Skeletal muscle tissue (tissue), 4 donors: ENCODE results near the gene PLA2G12A. TPM values are rescaled to one million over a fixed set of nuclear protein-coding genes. Genes with fewer than 3 reads are reported as not detected.
A peak's percentile ranks its signal among the peaks of the same experiment; 100 is the strongest.

ENCODE experiments used
- H3K27ac ChIP-seq: one replicate; pipeline ENCODE4 v1.7.0; 2013; ENCODE audit warnings: mild to moderate bottlenecking, low read depth, low read length, inconsistent platforms
- H3K27me3 ChIP-seq, 3 donors: one replicate each; pipeline ENCODE4 v1.7.0; 2013; ENCODE audit warnings: low read length in 3 of 3; ENCODE audit not compliant: control insufficient read depth in 3 of 3, insufficient read depth in 3 of 3
- H3K36me3 ChIP-seq, 3 donors: one replicate each; pipeline ENCODE4 v1.7.0; 2013; ENCODE audit warnings: low read length in 3 of 3; ENCODE audit not compliant: control insufficient read depth in 3 of 3, insufficient read depth in 3 of 3
- H3K4me1 ChIP-seq, 3 donors: one replicate each; pipeline ENCODE4 v1.7.0; 2013; ENCODE audit warnings: low read length in 3 of 3, mild to moderate bottlenecking in 3 of 3; ENCODE audit not compliant: control insufficient read depth in 3 of 3, insufficient read depth in 3 of 3
- H3K4me3 ChIP-seq, 3 donors: one replicate each; pipeline ENCODE4 v1.7.0; 2013; ENCODE audit warnings: low read length in 3 of 3
- H3K9ac ChIP-seq, 3 donors: one replicate each; pipeline ENCODE4 v1.7.0; 2013; ENCODE audit warnings: low read length in 3 of 3, mild to moderate bottlenecking in 3 of 3, moderate library complexity in 2 of 3, low read depth in 1 of 3
- H3K9me3 ChIP-seq, 3 donors: one replicate each; pipeline ENCODE4 v1.7.0; 2013; ENCODE audit warnings: low read length in 3 of 3; ENCODE audit not compliant: control insufficient read depth in 3 of 3
- total RNA-seq: library from RNA; depleted of rRNA; stranded (reverse); fragments of >200 nt; gene quantifications from one replicate; pipeline ENCODE4 v1.2.3, GENCODE V29; 2014
- donor health status: Osteomylitis.

Gene PLA2G12A
- total RNA-seq, 1 donor from 2014 or later, result 5.2 TPM

GRCh38 chr4:109703664-109704361 is 26.1 kb downstream of the PLA2G12A start:
- Histone ChIP-seq H3K36me3 (peaks cover 0 to 5% (median 3%) of the 10 kb centered on the region in 3 donors), H3K4me1 (peaks cover 8 to 11% (median 9%) of the 10 kb centered on the region in 3 donors), H3K4me3 (peak overlapping the region; percentile 82 to 92 (median 92)), H3K27ac (peak overlapping the region; percentile 72), H3K9ac (peak overlapping the region; percentile 76 to 82 (median 78)), H3K9me3 (no peaks in the 10 kb centered on the region), H3K27me3 (no peaks in the 10 kb centered on the region)

DNA sequence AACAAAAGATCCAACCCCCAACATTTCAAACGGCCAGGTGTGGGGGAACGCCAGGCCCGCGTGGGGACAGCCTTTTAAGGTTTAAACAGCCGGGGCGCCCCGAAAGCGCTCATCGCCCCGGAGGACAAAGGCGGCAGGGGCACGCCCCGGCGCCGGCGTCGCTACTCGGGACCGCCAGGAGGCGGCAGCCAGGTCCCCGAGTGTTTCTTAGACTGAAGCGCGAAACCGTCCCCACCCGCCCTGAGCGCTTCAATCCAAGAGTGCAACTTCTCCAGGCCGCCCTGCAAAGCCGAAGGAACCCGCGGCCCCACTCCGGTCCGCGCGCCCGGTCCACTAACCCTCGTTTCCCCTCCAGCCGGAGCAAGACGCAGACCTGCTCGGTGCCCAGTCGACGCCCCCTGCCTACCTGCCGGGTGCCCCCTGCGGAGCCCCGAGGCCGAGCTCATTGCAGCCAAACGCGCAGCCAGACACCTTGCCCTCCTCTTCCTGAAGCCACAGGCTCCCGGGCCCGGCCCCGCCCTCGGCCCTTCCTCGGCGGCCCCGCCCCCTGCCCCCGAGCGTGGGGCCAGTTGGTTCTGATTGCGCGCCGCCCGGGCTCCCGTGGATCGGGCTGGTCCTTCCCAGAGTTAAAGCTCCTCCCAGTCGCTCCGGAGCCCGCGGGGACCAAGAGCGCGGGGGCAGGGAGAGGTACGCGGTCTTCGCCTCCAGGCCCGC is 26.8 kb downstream of the PLA2G12A start, which contains the start of gene CASP6:
Gene CASP6 (minus strand): TSS at position 496 of the 714 bp plus-strand sequence. CDS start 50 bp downstream, at position 446.
- H3K27ac ChIP-seq, result peak within 1 kb of the TSS; percentile 72
- peak within 1 kb of the TSS; percentile 76 to 86 (median 82) for H3K9ac ChIP-seq
- peak within 1 kb of the TSS; percentile 82 to 92 (median 92) for H3K4me3 ChIP-seq
- H3K27me3 ChIP-seq, result no peaks in the 10 kb centered on the region
- H3K36me3 ChIP-seq, result peaks cover 0 to 1% (median 1%) of the 10 kb centered on the region in 3 donors
- peaks cover 8 to 11% (median 9%) of the 10 kb centered on the region in 3 donors for H3K4me1 ChIP-seq
- H3K9me3 ChIP-seq, result no peaks in the 10 kb centered on the region

- H3K27ac ChIP-seq, result peak overlapping the region; percentile 72
- peak overlapping the region in 2 of 3 donors; percentile 76 to 82 for H3K9ac ChIP-seq
Observed at GRCh38 chr4:109701566-109702410, 28.1 kb downstream of the PLA2G12A start.

DNA sequence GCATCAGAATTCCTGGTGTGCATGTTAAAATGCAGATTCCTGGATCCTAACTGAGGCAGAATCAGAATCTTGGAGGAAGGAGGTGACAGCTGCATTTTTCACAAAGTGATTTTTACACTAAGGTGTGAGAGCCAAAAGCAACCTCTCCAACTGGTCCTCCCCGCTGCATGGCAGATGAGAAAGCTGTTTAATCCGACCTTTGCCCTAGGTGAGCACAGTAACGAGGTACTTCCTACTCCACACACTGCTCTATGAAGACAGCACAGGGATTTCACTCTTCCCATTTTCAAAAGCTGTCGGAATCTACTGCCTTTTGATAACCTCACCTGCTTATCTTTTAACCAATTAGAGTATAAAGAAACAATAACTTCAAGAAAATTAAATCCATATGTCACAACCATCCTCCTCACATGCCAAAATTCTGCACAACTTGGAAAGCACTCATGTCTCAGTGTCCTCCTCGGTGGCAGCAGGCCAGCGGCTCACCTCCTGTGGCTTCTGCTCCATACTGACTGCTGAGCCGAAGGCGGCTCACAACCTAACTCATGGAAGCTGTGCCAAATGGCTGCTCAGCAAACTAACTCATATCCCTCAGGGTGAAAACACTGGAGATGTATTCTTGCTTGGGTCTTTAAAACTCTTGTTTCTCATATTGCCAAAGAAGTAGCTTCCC is 30.2 kb downstream of the PLA2G12A start:
- no peak overlapping the region for H3K4me3 ChIP-seq
- H3K27me3 ChIP-seq, result no peaks in the 10 kb centered on the region
- peaks cover 8 to 11% (median 9%) of the 10 kb centered on the region in 3 donors for H3K4me1 ChIP-seq
- no peak overlapping the region for H3K27ac ChIP-seq
- no peak overlapping the region for H3K9ac ChIP-seq
- H3K36me3 ChIP-seq, result peaks cover 0 to 7% (median 0%) of the 10 kb centered on the region in 3 donors
- H3K9me3 ChIP-seq, result no peaks in the 10 kb centered on the region

More at GRCh38 chr4:109701566-109702410, 28.1 kb downstream of the PLA2G12A start:
- H3K4me1 ChIP-seq, result peaks cover 8 to 11% (median 9%) of the 10 kb centered on the region in 3 donors
- H3K36me3 ChIP-seq, result peaks cover 0 to 5% (median 0%) of the 10 kb centered on the region in 3 donors
- no peaks in the 10 kb centered on the region for H3K27me3 ChIP-seq
- peak overlapping the region; percentile 82 to 92 (median 92) for H3K4me3 ChIP-seq
- no peaks in the 10 kb centered on the region for H3K9me3 ChIP-seq

- Histone ChIP-seq H3K4me1 (peaks cover 6 to 9% (median 8%) of the 10 kb centered on the region in 3 donors), H3K27ac (no peak overlapping the region), H3K4me3 (no peak overlapping the region), H3K27me3 (no peaks in the 10 kb centered on the region), H3K9me3 (no peaks in the 10 kb centered on the region), H3K9ac (no peak overlapping the region), H3K36me3 (peaks cover 0 to 10% (median 4%) of the 10 kb centered on the region in 3 donors)
Observed at GRCh38 chr4:109698656-109699055, 31.2 kb downstream of the PLA2G12A start.

DNA sequence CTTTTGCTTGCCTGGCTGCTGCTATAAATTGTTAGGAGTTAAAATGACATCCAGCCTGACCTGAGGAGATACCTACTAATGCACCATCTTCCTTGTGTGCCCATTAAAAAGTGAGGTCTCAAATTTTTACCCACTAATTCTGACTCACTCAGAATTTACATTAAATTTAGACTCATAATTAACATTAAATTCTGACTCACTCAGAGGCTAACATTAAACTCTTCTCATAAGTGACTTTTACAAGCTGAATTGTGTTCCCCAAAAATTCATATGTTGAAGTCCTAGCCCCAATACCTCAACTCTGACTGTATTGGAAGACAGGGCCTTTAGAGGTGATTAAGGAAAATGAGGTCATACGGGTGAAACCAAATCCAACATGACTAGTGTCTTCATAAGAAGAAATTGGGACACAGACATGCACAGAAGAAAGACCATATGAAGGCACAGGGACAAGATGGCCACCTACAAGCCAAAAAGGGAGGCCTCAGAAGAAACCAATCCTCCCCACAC is 38.4 kb downstream of the PLA2G12A start:
- Histone ChIP-seq H3K36me3 (peaks cover 13 to 33% (median 25%) of the 10 kb centered on the region in 3 donors), H3K9ac (no peak overlapping the region), H3K4me3 (no peak overlapping the region), H3K27me3 (no peaks in the 10 kb centered on the region), H3K4me1 (no peaks in the 10 kb centered on the region), H3K9me3 (no peaks in the 10 kb centered on the region), H3K27ac (no peak overlapping the region)

DNA sequence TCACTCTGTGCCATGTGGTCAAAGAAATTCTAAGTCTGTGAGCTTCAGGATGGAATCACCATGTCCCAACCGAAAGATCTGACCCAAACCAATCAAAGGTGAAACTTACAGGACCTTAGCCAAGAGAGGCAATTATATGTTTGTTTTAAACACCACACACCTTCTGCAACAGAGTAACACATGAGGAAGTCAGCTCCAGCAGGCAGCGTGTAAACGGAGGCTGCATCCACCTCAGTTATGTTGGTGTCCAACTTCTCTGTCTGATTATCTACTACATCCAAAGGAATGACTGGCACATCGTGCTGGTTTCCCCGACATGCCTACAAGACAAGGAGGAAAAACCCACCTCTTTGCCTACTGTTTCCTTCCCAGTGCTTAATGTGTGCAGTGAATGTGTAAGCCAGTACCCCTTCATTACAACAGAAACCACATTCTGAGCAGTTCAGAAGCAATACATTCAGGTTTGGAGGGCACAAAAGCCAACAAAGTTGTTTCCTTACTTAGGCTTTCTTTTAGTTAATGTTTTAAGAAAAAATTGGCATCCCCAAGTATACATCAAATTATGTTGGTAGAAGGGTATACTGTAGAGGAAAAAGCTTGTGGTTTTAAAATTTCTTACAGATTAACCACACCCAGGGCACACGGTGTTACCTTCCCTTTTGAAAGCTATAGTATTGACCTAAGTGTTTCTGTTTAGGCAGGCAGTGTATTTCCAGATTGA is 39.0 kb downstream of the PLA2G12A start:
- Histone ChIP-seq H3K9ac (no peak overlapping the region), H3K27ac (no peak overlapping the region), H3K27me3 (no peaks in the 10 kb centered on the region), H3K36me3 (peaks cover 13 to 32% (median 25%) of the 10 kb centered on the region in 3 donors), H3K4me1 (no peaks in the 10 kb centered on the region), H3K9me3 (no peaks in the 10 kb centered on the region), H3K4me3 (no peak overlapping the region)

DNA sequence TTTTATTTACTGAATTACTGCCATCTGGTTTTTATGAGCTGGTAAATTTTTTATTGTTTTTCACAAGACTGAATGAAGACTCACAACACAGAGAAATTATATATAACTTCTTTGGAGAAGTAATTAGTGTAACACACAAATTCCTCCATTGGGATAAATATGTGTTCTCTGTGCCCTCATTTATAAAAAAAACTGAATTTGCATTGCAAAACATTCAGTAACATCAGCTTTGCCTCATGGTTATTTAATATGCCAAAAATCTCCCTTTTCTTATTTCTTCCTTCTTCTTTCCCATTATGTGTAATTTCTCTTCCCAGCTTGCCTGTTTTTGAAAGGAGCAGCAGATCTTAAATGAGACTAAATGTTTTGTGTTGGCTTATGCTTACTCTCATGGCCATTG is 45.1 kb downstream of the PLA2G12A start:
- Histone ChIP-seq H3K27me3 (no peaks in the 10 kb centered on the region), H3K36me3 (peaks cover 0 to 9% (median 6%) of the 10 kb centered on the region in 3 donors), H3K27ac (no peak overlapping the region), H3K9ac (no peak overlapping the region), H3K9me3 (no peaks in the 10 kb centered on the region), H3K4me3 (no peak overlapping the region), H3K4me1 (no peaks in the 10 kb centered on the region)
